Adrenal gland (tissue), 5 donors: ENCODE results near the gene PSMB7.

ENCODE experiments used
- CTCF ChIP-seq, 6 experiments: fragments of 450-650 bp in 4 of 6; fragments of 200-600 bp in 2 of 6; sonication (generic) in 1 of 6; IDR thresholded peaks; 1 replicate in 5 of 6; 2 replicates in 1 of 6; pipeline versions ENCODE4 v1.5.1 to v1.8.0; 2016 to 2021; ENCODE audit warnings: antibody characterized with exemption in 6 of 6, mild to moderate bottlenecking in 2 of 6, moderate library complexity in 1 of 6
- POLR2A ChIP-seq, 2 donors: fragments of 450-650 bp; IDR thresholded peaks; one replicate each; pipeline ENCODE4 v1.6.1; 2017; ENCODE audit warnings: antibody characterized with exemption in 2 of 2, mild to moderate bottlenecking in 2 of 2, moderate library complexity in 1 of 2
- donor health status: DM: no; HTN: no; CAD: no.

DNA sequence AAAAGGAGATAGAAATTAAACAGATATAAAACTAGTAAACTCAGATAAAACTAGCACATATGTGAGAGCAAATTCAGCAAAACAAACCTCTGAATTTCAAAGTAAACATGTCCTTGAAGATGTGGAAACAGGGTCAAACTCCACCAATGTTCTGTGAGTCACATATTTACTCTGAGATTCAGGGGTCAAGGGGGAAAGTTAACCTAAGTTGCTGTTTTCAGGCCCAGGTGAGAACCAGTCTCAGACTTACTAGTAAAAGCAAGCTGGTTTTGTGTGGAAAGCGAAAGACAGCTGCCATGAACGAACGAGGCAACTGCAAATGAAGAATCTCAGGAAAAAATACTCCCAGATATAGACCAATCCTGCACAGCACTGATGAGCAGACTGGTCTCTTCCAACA, 29.0 kb downstream of the PSMB7 start:
- no peak for TF ChIP-seq CTCF (IDR thresholded peaks at IDR 0.05)
- TF ChIP-seq POLR2A (IDR thresholded peaks at IDR 0.05), result no peak
